Measurements from ENCODE around the gene SGTA.

- TF ChIP-seq, protein P1, sequence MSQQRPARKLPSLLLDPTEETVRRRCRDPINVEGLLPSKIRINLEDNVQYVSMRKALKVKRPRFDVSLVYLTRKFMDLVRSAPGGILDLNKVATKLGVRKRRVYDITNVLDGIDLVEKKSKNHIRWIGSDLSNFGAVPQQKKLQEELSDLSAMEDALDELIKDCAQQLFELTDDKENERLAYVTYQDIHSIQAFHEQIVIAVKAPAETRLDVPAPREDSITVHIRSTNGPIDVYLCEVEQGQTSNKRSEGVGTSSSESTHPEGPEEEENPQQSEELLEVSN (IDR thresholded peaks at IDR 0.05; ENCODE audit: borderline replicate concordance in 1 of 2, extremely low read depth in 1 of 2, insufficient read depth in 1 of 2, insufficient read length in 1 of 2, low read depth in 1 of 2, low read length in 1 of 2, poor library complexity in 1 of 2, severe bottlenecking in 1 of 2) = no peak
- TF ChIP-seq, protein P2, sequence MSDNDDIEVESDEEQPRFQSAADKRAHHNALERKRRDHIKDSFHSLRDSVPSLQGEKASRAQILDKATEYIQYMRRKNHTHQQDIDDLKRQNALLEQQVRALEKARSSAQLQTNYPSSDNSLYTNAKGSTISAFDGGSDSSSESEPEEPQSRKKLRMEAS (CRISPR knock-in tag; IDR thresholded peaks at IDR 0.05) = no peak
- TF ChIP-seq SIX5 (IDR thresholded peaks at IDR 0.05; ENCODE audit: borderline replicate concordance in 1 of 2, insufficient read depth in 1 of 2, low read depth in 1 of 2, low read length in 2 of 2) (no peak), SREBF1 (IDR thresholded peaks at IDR 0.05; ENCODE audit: borderline replicate concordance, low read depth, low read length) (no peak), SIN3A (IDR thresholded peaks at IDR 0.05; ENCODE audit: borderline replicate concordance in 2 of 2, control insufficient read depth in 1 of 2, low read depth in 2 of 2, low read length in 2 of 2) (no peak), FOS (IDR thresholded peaks at IDR 0.05; ENCODE audit: extremely low read depth, insufficient read length) (no peak), ZNF253 (CRISPR knock-in tag; conservative IDR thresholded peaks at IDR 0.05) (no peak), RBM22 (IDR thresholded peaks at IDR 0.05; ENCODE audit: low read depth, low read length, poor library complexity, severe bottlenecking) (no peak)
- TF ChIP-seq, protein P3, sequence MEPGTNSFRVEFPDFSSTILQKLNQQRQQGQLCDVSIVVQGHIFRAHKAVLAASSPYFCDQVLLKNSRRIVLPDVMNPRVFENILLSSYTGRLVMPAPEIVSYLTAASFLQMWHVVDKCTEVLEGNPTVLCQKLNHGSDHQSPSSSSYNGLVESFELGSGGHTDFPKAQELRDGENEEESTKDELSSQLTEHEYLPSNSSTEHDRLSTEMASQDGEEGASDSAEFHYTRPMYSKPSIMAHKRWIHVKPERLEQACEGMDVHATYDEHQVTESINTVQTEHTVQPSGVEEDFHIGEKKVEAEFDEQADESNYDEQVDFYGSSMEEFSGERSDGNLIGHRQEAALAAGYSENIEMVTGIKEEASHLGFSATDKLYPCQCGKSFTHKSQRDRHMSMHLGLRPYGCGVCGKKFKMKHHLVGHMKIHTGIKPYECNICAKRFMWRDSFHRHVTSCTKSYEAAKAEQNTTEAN (CRISPR knock-in tag; IDR thresholded peaks at IDR 0.05) = no peak
- TF ChIP-seq, protein P4, sequence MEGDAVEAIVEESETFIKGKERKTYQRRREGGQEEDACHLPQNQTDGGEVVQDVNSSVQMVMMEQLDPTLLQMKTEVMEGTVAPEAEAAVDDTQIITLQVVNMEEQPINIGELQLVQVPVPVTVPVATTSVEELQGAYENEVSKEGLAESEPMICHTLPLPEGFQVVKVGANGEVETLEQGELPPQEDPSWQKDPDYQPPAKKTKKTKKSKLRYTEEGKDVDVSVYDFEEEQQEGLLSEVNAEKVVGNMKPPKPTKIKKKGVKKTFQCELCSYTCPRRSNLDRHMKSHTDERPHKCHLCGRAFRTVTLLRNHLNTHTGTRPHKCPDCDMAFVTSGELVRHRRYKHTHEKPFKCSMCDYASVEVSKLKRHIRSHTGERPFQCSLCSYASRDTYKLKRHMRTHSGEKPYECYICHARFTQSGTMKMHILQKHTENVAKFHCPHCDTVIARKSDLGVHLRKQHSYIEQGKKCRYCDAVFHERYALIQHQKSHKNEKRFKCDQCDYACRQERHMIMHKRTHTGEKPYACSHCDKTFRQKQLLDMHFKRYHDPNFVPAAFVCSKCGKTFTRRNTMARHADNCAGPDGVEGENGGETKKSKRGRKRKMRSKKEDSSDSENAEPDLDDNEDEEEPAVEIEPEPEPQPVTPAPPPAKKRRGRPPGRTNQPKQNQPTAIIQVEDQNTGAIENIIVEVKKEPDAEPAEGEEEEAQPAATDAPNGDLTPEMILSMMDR (IDR thresholded peaks at IDR 0.05 in 2 of 3, conservative IDR thresholded peaks at IDR 0.05 in 1 of 3; ENCODE audit: insufficient read depth in 2 of 3, low read depth in 1 of 3, low read length in 3 of 3) = no peak
- TF ChIP-seq, protein P5, sequence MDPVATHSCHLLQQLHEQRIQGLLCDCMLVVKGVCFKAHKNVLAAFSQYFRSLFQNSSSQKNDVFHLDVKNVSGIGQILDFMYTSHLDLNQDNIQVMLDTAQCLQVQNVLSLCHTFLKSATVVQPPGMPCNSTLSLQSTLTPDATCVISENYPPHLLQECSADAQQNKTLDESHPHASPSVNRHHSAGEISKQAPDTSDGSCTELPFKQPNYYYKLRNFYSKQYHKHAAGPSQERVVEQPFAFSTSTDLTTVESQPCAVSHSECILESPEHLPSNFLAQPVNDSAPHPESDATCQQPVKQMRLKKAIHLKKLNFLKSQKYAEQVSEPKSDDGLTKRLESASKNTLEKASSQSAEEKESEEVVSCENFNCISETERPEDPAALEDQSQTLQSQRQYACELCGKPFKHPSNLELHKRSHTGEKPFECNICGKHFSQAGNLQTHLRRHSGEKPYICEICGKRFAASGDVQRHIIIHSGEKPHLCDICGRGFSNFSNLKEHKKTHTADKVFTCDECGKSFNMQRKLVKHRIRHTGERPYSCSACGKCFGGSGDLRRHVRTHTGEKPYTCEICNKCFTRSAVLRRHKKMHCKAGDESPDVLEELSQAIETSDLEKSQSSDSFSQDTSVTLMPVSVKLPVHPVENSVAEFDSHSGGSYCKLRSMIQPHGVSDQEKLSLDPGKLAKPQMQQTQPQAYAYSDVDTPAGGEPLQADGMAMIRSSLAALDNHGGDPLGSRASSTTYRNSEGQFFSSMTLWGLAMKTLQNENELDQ (CRISPR knock-in tag; IDR thresholded peaks at IDR 0.05; ENCODE audit: borderline replicate concordance) = no peak
Observed at GRCh38 chr19:2804156-2805004, 21.3 kb upstream of the SGTA start.

Data from K562 (cell line).